ENCODE measurements around the gene FBN2.

Gene FBN2

GRCh38 chr5:128317481-128317880 is 220.6 kb downstream of the FBN2 start:
- no peak for DNase-seq (ENCODE audit: low read depth in 2 of 2)

- no peak for DNase-seq (ENCODE audit: low read depth in 2 of 2)
These were observed 222.4 kb downstream of the FBN2 start for GRCh38 chr5:128315671-128316070.

DNA sequence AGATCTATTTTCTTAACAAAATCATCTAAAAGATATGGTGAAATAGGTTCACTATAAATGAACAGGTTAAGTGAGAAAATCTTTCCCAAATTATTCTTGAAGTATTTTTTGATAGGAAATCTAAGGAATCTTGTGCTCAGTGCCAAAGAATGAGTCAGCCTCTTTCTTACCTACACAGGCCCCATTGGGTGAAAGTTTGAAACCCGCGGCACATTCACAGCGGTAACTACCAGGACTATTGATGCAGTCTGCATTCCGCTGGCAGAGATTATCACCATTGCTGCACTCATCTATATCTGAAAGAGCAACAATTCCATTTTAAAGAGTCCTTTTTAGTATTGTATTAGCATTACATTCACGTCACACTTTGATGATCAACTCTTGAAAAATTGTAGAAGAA is 232.7 kb downstream of the FBN2 start:
- no peak for DNase-seq (ENCODE audit: low read depth in 2 of 2)

DNA sequence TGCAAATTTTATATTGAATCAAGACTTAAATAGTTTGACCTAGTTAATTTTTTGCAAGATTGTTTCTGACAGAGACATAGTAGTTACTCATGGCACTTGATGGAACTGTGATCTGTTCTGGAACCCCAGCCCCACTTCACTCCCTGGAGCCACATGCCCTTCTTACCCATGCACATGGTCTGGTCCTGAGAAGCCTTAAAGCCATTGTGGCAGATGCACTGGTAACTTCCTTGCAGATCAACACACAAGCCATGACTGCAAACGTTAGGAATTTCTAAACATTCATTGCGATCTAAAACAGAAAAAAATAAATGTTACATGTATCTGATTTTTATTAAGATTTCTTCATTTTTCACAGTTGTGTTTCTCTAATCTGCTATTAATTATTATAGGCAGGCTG is 233.3 kb downstream of the FBN2 start:
- DNase-seq (ENCODE audit: low read depth in 2 of 2): no peak

DNA sequence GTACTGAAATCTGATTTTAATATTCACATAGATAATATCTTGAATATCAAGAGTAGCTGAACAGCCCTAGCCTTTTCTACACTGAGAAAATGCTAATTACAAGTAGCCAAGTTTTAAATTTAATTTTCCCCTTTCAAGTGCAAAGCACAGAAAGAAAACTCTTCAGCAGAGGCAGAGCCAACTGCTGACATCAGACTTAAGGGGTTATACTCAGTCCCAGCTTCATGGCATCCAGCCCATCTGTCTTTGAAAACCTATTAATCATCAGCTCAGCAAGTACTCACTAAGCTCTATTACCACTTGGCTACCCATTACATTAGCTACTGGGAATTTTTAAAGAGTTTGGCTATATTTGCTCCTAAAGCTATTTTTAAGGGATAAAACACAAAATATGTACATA is 234.0 kb downstream of the FBN2 start:
- DNase-seq (ENCODE audit: low read depth in 2 of 2): no peak

GRCh38 chr5:128303593-128303992 is 234.5 kb downstream of the FBN2 start:
- no peak for DNase-seq (ENCODE audit: low read depth in 2 of 2)

- no peak for DNase-seq (ENCODE audit: low read depth in 2 of 2)
These were observed 237.9 kb downstream of the FBN2 start for GRCh38 chr5:128300181-128300580.

- no peak for DNase-seq (ENCODE audit: low read depth in 2 of 2)
These were observed 247.7 kb downstream of the FBN2 start for GRCh38 chr5:128290152-128290858.

- DNase-seq (ENCODE audit: low read depth in 2 of 2): no peak
These were observed 250.3 kb downstream of the FBN2 start for GRCh38 chr5:128287740-128288139.

DNA sequence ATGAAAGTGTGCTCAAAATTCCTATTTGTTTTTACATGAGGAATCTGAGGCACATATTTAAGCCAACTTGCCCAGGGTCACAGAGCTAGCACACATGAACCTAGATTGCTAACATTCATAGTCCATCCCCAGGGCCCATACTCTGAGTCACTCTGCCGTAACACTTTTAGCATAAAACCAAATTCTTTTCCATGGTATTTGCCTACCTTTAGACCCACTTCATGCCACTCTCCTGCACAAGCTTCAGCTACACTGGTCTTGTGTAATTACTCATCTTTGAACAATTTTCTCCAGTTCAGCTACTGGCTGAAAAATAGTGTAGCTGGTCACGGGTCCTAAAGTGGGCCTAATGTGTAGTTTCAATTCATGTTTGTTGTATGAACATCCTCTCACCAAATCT is 253.8 kb downstream of the FBN2 start:
- DNase-seq (ENCODE audit: low read depth in 2 of 2): no peak

GRCh38 chr5:128279345-128279744 is 258.7 kb downstream of the FBN2 start:
- DNase-seq (ENCODE audit: low read depth in 2 of 2): no peak

DNA sequence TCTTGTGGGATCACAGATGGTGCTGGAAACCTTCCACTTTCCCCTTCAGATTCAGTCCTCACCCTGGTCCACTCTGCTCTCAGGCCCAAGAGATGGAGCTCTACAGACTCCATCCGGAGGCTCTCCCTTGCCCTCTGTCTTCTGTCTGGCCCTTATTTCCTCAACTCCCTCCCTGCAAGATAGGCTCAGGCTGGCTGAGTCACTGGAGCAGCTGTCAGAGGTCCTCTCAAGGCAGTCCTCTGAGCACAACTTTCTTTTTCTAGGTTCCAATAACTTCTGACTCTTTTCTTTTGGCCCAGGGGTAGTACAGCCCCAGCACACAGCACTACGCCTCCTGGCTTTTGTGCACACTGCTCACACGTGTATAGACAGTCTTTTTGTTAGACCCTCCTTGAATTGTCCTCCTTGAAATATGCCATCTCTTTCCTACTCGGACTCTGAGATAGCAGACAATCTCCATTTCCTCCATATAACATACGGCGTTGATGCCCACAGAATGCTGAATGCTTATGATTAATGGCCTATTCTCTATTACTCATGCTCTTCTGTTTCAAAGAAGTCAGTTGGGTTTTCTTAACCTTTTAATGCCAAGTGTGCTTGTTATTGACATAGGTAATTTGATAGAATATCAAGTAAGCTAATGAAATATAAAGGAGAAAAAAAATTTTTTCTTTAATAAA is 261.4 kb downstream of the FBN2 start:
- no peak for DNase-seq (ENCODE audit: low read depth in 2 of 2)

- DNase-seq (ENCODE audit: low read depth in 2 of 2): no peak
These were observed 263.6 kb downstream of the FBN2 start for GRCh38 chr5:128274441-128274840.

- DNase-seq (ENCODE audit: low read depth in 2 of 2): no peak
These were observed 264.3 kb downstream of the FBN2 start for GRCh38 chr5:128273736-128274135.

- DNase-seq (ENCODE audit: low read depth in 2 of 2): no peak
These were observed 266.1 kb downstream of the FBN2 start for GRCh38 chr5:128271859-128272464.

- no peak for DNase-seq (ENCODE audit: low read depth in 2 of 2)
These were observed 267.0 kb downstream of the FBN2 start for GRCh38 chr5:128271071-128271470.

GRCh38 chr5:128264564-128265360 is 273.3 kb downstream of the FBN2 start:
- no peak for DNase-seq (ENCODE audit: low read depth in 2 of 2)

- DNase-seq (ENCODE audit: low read depth in 2 of 2): no peak
These were observed 274.7 kb downstream of the FBN2 start for GRCh38 chr5:128263357-128263756.

DNA sequence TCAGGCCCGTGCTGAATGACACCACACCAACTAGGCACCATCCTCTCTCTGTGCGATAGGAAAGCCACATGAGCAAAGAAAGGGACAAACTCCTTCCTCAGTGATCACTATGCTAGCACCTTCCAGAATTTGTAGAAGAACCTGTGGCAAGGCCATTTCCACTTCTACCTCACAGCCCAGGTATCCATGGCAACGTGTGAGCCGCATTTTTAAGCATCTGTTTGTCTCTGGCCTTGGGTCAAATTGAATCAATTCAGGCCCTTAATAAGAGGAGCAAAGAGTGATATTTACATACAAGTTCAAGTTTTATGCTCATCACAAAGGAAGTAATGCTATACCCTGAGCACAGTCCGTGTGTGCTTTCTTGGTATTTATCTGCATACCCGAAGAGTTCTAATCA is 275.1 kb downstream of the FBN2 start:
- no peak for DNase-seq (ENCODE audit: low read depth in 2 of 2)

DNA sequence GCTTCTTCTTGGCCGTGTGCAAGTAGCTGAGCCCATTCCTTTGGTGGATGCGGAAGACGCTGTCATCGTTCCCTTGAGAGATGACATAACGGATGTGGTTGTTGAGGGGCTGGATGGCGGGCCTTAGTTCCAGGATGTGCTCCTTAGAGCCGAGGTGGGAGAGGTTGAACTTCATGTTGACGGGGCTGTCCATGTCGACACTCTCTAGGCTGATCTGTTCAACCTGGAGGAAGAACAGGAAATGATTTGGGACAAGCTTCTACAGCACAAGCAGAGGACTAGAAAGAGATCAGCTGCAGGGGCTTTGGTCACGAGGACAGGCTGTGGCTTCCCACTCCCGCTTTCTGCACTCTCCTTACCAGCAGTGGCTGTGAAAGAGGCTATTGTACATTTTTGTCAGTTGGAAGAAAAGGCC is 278.4 kb downstream of the FBN2 start:
- DNase-seq (ENCODE audit: low read depth in 2 of 2): no peak

DNA sequence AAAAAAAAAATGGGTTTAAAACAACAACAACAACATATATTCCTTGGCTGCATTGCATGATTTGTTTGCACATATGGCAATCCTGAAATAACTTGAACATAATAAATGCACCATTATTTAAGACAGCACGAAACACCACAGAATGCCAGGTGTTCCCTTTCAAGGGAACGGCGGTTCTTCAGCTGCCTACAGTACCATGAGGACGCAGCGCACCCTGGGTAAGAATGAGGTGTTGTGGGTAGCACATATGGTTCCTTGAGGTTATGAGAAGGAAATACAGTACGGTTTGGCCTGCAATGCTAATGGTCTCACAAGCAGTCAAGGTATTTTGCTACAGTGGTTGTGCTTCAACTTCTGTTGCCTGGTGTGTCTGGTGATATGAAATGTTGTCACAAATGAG is 279.7 kb downstream of the FBN2 start:
- DNase-seq (ENCODE audit: low read depth in 2 of 2): no peak

DNA sequence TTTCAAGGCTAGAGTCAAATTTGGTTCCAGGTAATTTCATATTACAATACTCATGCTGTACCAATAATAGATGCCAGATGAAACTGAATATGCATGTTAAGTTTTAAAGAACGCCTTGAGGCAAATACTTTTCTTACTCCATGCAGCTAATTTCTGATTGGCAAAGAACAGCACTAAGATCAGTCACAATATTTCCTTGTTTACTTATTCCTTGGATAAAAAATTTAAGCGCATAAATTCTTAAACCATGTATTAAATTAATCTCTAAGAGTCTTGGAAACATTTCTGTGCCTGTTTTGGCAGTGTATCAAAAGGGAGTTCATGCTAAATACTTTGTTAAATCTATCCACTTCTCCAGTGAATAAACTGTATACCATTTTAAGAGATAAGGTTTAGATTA is 281.0 kb downstream of the FBN2 start:
- no peak for DNase-seq (ENCODE audit: low read depth in 2 of 2)
